Gastrocnemius medialis (tissue), 4 donors: ENCODE results near the gene ZBED5. TPM values are rescaled to one million over a fixed set of nuclear protein-coding genes. Genes with fewer than 3 reads are reported as not detected.
"Not testable (repeated sequence)": the region's sequence is repeated elsewhere in the genome, so short reads cannot be mapped to it uniquely, and the experiment has no call there.

Experiments used
- ATAC-seq, 2 donors: fragments of 150-250 bp; one replicate each; pipeline ENCODE4 v1.9.1; 2016
- DNase-seq, 2 donors: peaks; one replicate each; pipeline ENCODE4 v3.0.0-alpha.2; 2019
- H3K27ac ChIP-seq, 4 donors: fragments of 200-600 bp; sonication (generic); 1 replicate in 1 of 4; 2 replicates in 3 of 4; pipeline ENCODE4 v1.5.1; 2016 to 2018; ENCODE audit warnings: mild to moderate bottlenecking in 2 of 4, moderate library complexity in 1 of 4
- H3K27me3 ChIP-seq, 3 donors: fragments of 200-600 bp; sonication (generic) in 2 of 3; 1 replicate in 1 of 3; 2 replicates in 2 of 3; pipeline versions ENCODE4 v1.5.1 to v1.6.0; 2016 to 2019; ENCODE audit warnings: mild to moderate bottlenecking in 1 of 3, moderate library complexity in 1 of 3
- H3K36me3 ChIP-seq, 2 donors: fragments of 200-600 bp; sonication (generic) in 1 of 2; one replicate each; pipeline ENCODE4 v1.5.1; 2017 to 2018
- H3K4me1 ChIP-seq, 2 donors: fragments of 200-600 bp; sonication (generic) in 1 of 2; one replicate each; pipeline ENCODE4 v1.5.1; 2016 to 2017; ENCODE audit warnings: mild to moderate bottlenecking in 2 of 2
- H3K4me3 ChIP-seq, 4 donors: fragments of 200-600 bp; sonication (generic) in 3 of 4; 1 replicate in 1 of 4; 2 replicates in 3 of 4; pipeline ENCODE4 v1.5.1; 2016 to 2019; ENCODE audit warnings: mild to moderate bottlenecking in 2 of 4
- H3K9me3 ChIP-seq, 3 donors: fragments of 200-600 bp; sonication (generic) in 2 of 3; 1 replicate in 1 of 3; 2 replicates in 2 of 3; pipeline ENCODE4 v1.5.1; 2016 to 2019
- POLR2A ChIP-seq, 2 donors: fragments of 450-650 bp; IDR thresholded peaks; one replicate each; pipeline ENCODE4 v1.6.1; 2017; ENCODE audit warnings: antibody characterized with exemption in 2 of 2, mild to moderate bottlenecking in 2 of 2, moderate library complexity in 2 of 2
- in situ Hi-C, 4 donors: fragments of 200-750 bp; cut with MboI; loops; one replicate each; pipeline versions ENCODE4 v1.15.0 to v1.8.0; 2017; ENCODE audit warnings: low sequenced_read_pairs in 4 of 4
- intact Hi-C: fragments of 100-400 bp; cut with DNase I; formaldehyde crosslinking; loops from one replicate; pipeline ENCODE4 v1.15.1; 2023; ENCODE audit warnings: low total_unique reads
- total RNA-seq, 4 donors: library from RNA; depleted of rRNA; stranded (reverse); fragments of >200 nt; gene quantifications; one replicate each; pipeline versions ENCODE4 v1.1.0 to v1.2.3, GENCODE V29; 2016
- TF ChIP-seq, protein P1 (sequence below), 5 experiments: fragments of 450-650 bp in 3 of 5; fragments of 200-600 bp in 2 of 5; sonication (generic) in 2 of 5; IDR thresholded peaks in 4 of 5; conservative IDR thresholded peaks in 1 of 5; 1 replicate in 4 of 5; 2 replicates in 1 of 5; pipeline ENCODE4 v1.5.1; 2016 to 2019; ENCODE audit warnings: antibody characterized with exemption in 5 of 5, mild to moderate bottlenecking in 3 of 5, moderate library complexity in 3 of 5

ZBED5 gene
- total RNA-seq, 4 donors from 2014 or later, result 11.3 to 36.3 (median 18.5) TPM

DNA sequence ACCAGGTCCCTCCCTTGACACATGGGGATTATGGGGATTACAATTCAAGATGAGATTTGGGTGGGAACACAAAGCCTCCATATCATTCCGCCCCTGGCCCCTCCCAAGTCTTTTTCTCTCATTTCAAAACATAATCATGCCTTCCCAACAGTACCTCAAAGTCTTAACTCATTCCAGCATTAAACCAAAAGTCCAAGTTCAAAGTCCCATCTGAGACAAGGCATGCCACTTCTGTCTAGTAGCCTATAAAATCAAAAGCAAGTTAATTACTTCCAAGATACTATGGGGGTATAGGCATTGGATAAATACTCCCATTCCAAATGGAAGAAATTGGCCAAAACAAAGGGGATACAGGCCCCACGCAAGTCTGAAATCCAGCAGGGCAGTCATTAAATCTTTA is 29.5 kb downstream of the ZBED5 start:
- Histone ChIP-seq H3K4me3 (no peak overlapping the region), H3K27me3 (no peaks in the 10 kb centered on the region)

DNA sequence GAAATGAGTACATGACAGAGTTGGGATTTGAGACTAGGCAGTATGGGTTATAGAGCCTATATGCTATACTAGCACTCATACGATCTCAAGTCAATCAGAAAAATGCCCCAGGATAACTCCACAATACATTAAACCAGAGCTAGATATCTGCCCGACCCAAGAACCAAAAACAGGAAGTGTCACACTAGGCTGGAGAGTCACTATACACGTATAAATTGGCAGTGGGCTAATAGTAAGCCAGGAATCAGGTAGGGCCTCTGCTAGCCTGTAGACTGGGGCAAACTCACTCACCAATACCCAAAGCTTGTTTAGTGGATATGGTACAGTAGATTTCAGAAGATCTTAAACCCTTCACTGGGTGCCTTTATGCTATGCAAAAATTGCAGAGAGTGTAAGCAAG is 33.0 kb downstream of the ZBED5 start:
- no peaks in the 10 kb centered on the region for H3K4me1 ChIP-seq
- H3K27me3 ChIP-seq, result no peaks in the 10 kb centered on the region
- H3K27ac ChIP-seq, result no peak overlapping the region
- ATAC-seq (no peak), DNase-seq (no peak)
- peaks cover 0 to 4% of the 10 kb centered on the region in 2 donors for H3K36me3 ChIP-seq
- no peaks in the 10 kb centered on the region for H3K9me3 ChIP-seq
- no peak overlapping the region for H3K4me3 ChIP-seq
- intact Hi-C loops (no loop called here), in situ Hi-C loops (loop anchor here in 1 of 4 donors (25.0 kb wide), 1 partner anchor 312 kb away; no protein-coding TSS in a partner anchor)
- no peak for TF ChIP-seq POLR2A (IDR thresholded peaks at IDR 0.05)
- TF ChIP-seq, protein P1, sequence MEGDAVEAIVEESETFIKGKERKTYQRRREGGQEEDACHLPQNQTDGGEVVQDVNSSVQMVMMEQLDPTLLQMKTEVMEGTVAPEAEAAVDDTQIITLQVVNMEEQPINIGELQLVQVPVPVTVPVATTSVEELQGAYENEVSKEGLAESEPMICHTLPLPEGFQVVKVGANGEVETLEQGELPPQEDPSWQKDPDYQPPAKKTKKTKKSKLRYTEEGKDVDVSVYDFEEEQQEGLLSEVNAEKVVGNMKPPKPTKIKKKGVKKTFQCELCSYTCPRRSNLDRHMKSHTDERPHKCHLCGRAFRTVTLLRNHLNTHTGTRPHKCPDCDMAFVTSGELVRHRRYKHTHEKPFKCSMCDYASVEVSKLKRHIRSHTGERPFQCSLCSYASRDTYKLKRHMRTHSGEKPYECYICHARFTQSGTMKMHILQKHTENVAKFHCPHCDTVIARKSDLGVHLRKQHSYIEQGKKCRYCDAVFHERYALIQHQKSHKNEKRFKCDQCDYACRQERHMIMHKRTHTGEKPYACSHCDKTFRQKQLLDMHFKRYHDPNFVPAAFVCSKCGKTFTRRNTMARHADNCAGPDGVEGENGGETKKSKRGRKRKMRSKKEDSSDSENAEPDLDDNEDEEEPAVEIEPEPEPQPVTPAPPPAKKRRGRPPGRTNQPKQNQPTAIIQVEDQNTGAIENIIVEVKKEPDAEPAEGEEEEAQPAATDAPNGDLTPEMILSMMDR (IDR thresholded peaks at IDR 0.05 in 4 of 5, conservative IDR thresholded peaks at IDR 0.05 in 1 of 5), result no peak

More for the DNA sequence above, 29.5 kb downstream of the ZBED5 start:
- in situ Hi-C loops (no loop called here), intact Hi-C loops (no loop called here)
- Histone ChIP-seq H3K9me3 (no peaks in the 10 kb centered on the region), H3K36me3 (peaks cover 0 to 4% of the 10 kb centered on the region in 2 donors), H3K4me1 (no peaks in the 10 kb centered on the region), H3K27ac (no peak overlapping the region)
- no peak for ATAC-seq
- no peak for TF ChIP-seq POLR2A (IDR thresholded peaks at IDR 0.05)
- DNase-seq, result no peak

DNA sequence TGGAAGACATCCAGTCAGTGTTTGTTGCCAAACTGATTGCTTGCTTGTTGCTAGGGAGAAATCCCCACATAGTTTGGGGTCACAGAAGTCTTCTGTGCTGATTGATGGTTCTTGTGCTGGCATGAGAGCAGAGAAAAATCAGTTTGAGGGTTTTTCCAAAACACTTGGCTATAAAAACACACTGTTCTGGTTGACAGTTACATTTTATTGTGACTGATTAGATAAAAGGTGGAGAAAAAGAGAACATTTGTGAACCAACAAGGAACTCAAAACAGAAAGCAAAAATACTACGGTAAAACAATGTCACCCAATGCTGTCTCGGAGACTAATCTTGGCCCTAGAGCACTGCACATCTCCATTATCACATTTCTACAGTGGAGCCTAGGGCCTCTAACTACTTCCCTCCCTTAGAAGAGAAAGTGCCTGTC is 34.7 kb downstream of the ZBED5 start:
- in situ Hi-C loops, result loop anchor here in 1 of 4 donors (25.0 kb wide), 1 partner anchor 314 kb away; no protein-coding TSS in a partner anchor
- intact Hi-C loops, result no loop called here
- H3K36me3 ChIP-seq, result peaks cover 0 to 4% of the 10 kb centered on the region in 2 donors
- TF ChIP-seq, protein P1 (IDR thresholded peaks at IDR 0.05 in 4 of 5, conservative IDR thresholded peaks at IDR 0.05 in 1 of 5), result no peak
- TF ChIP-seq POLR2A (IDR thresholded peaks at IDR 0.05), result no peak
- no peak for DNase-seq
- no peak overlapping the region for H3K27ac ChIP-seq
- ATAC-seq, result no peak
- no peaks in the 10 kb centered on the region for H3K9me3 ChIP-seq
- H3K4me1 ChIP-seq, result no peaks in the 10 kb centered on the region
- no peak overlapping the region for H3K4me3 ChIP-seq
- H3K27me3 ChIP-seq, result no peaks in the 10 kb centered on the region

DNA sequence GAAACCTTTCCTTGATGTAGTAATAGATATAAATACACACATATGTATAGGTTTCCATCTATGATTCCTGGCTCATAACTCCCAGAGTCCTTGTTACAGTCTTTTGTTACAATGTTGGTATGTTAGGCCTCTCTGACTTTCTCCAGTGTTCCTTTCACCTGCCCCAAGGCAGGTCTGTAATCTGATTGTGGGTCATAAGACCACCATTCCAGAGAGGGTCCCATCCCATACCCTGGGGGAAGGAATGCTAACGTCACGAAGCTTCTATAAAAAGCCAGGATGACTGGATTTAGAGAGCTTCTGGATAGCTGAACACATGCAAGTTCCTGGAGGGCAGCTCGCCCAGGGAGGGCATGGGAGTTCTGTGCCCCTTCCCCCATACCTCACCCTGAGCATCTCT is 35.4 kb downstream of the ZBED5 start:
- H3K9me3 ChIP-seq, H3K4me1 ChIP-seq, H3K27me3 ChIP-seq, H3K27ac ChIP-seq, intact Hi-C loops, DNase-seq, H3K36me3 ChIP-seq, ATAC-seq, H3K4me3 ChIP-seq: not testable (repeated sequence)
- in situ Hi-C loops, result loop anchor here in 1 of 4 donors (25.0 kb wide), 1 partner anchor 315 kb away; no protein-coding TSS in a partner anchor

DNA sequence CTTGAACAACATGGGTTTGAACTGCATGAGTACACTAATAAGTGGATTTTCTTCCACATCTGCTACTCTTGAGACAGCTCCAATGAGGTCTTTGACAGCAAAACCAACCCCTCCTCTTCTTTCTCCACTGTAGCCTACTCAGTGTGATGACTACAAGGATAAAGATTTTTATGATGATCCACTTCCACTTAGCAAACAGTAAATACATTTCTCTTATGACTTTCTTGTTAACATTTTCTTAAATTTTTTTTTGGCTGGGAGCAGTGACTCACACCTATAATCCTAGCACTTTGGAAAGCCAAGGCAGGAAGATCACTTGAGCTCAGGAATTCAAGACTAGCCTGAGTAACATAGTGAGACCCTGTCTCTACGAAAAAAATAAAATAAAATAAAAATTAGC is 39.3 kb downstream of the ZBED5 start:
- Histone ChIP-seq H3K4me3 (no peak overlapping the region), H3K4me1 (no peaks in the 10 kb centered on the region), H3K9me3 (no peaks in the 10 kb centered on the region), H3K27ac (no peak overlapping the region), H3K36me3 (no peaks in the 10 kb centered on the region), H3K27me3 (no peaks in the 10 kb centered on the region)
- no peak for ATAC-seq
- no peak for TF ChIP-seq POLR2A (IDR thresholded peaks at IDR 0.05)
- TF ChIP-seq, protein P1 (IDR thresholded peaks at IDR 0.05 in 4 of 5, conservative IDR thresholded peaks at IDR 0.05 in 1 of 5), result no peak
- in situ Hi-C loops, result loop anchor here in 1 of 4 donors (25.0 kb wide), 1 partner anchor 319 kb away; no protein-coding TSS in a partner anchor
- intact Hi-C loops, result no loop called here
- DNase-seq, result no peak

DNA sequence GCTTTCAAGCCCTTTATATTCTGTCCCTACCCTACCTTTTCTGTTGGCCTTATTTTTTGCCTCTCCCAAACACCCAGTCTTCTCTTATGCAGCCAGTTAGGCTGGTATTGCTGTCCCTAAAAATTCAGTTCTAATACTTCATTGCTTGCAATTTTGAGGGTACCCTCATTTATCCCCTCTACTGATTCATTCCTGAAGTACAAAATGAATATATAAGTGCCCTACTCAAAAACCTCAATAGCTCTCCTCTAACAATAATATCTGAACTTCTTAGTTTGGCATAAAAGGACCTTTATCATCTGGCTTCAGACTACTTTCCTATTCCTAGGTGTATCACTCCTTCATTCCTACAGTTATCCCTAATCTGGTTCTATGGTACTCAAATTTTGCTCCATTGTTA is 43.9 kb downstream of the ZBED5 start:
- TF ChIP-seq POLR2A (IDR thresholded peaks at IDR 0.05), result no peak
- TF ChIP-seq, protein P1 (IDR thresholded peaks at IDR 0.05 in 4 of 5, conservative IDR thresholded peaks at IDR 0.05 in 1 of 5), result no peak
- ATAC-seq, result no peak
- intact Hi-C loops (no loop called here), in situ Hi-C loops (loop anchor here in 1 of 4 donors (5.0 to 25.0 kb wide), 2 partner anchors 33 to 323 kb away; no protein-coding TSS in a partner anchor)
- Histone ChIP-seq H3K27me3 (no peaks in the 10 kb centered on the region), H3K9me3 (no peaks in the 10 kb centered on the region), H3K36me3 (no peaks in the 10 kb centered on the region), H3K27ac (no peak overlapping the region), H3K4me1 (no peaks in the 10 kb centered on the region), H3K4me3 (no peak overlapping the region)
- no peak for DNase-seq
